D721Med (cell line): ENCODE data around the gene MSMP.

Experiments
- DNase-seq: peaks from one replicate; pipeline ENCODE4 v3.0.0; 2011; ENCODE audit warnings: low spot score; ENCODE audit not compliant: insufficient read length
- FAIRE-seq: peaks from 2 replicates; lab custom pipeline; 2011; peaks lifted over from hg19 to GRCh38; lab: Jason Lieb, UNC
- CTCF ChIP-seq: IDR thresholded peaks from 2 replicates; pipeline ENCODE4 v1.5.1; 2012; ENCODE audit warnings: mild to moderate bottlenecking, control low read depth; ENCODE audit not compliant: insufficient read depth; ENCODE audit errors: missing control alignments

MSMP gene

GRCh38 chr9:35726931-35727330 is 27.1 kb downstream of the MSMP start:
- FAIRE-seq (no peak), DNase-seq (no peak)
- TF ChIP-seq CTCF, result no peak

- DNase-seq, result no peak
- no peak for TF ChIP-seq CTCF
- FAIRE-seq, result no peak
These were observed 28.7 kb downstream of the MSMP start for GRCh38 chr9:35725362-35725761.

GRCh38 chr9:35723908-35724307 is 30.2 kb downstream of the MSMP start:
- FAIRE-seq (no peak), DNase-seq (no peak)
- TF ChIP-seq CTCF, result no peak

GRCh38 chr9:35723426-35723825 is 30.6 kb downstream of the MSMP start:
- DNase-seq, result no peak
- TF ChIP-seq CTCF, result no peak
- FAIRE-seq, result no peak

GRCh38 chr9:35719546-35719945 is 34.5 kb downstream of the MSMP start:
- no peak for TF ChIP-seq CTCF
- no peak for FAIRE-seq
- DNase-seq, result no peak

- no peak for DNase-seq
- no peak for FAIRE-seq
- TF ChIP-seq CTCF, result no peak
These were observed 35.2 kb downstream of the MSMP start for GRCh38 chr9:35718721-35719511.

- no peak for FAIRE-seq
- TF ChIP-seq CTCF, result no peak
- DNase-seq, result no peak
These were observed 36.8 kb downstream of the MSMP start for GRCh38 chr9:35717132-35717870.
